Glomerular visceral epithelial cell (primary cell): Measurements from ENCODE around the gene MCM7.

Source experiments
- DNase-seq: peaks from one replicate; pipeline ENCODE4 v3.0.0-alpha.2; 2016; ENCODE audit errors: extremely low spot score

MCM7 gene

GRCh38 chr7:100122568-100122967, 21.4 kb upstream of the MCM7 start:
- no peak for DNase-seq

- DNase-seq: no peak
Observed at GRCh38 chr7:100122067-100122466, 20.9 kb upstream of the MCM7 start.

GRCh38 chr7:100120733-100121036, 19.5 kb upstream of the MCM7 start:
- no peak for DNase-seq

GRCh38 chr7:100119970-100120732, 19.0 kb upstream of the MCM7 start:
- peak; percentile 52 for DNase-seq

- DNase-seq: peak; percentile 95
Observed at GRCh38 chr7:100119072-100119969, 18.1 kb upstream of the MCM7 start, which contains the start of the genes CNPY4 and TAF6. Gene CNPY4 (plus strand): TSS chr7:100119634. CDS start chr7:100119745, 111 bp downstream. Gene TAF6 (minus strand): TSS chr7:100119358. CDS start chr7:100114209, 5,149 bp downstream.

- peak; percentile 50 for DNase-seq
Observed at GRCh38 chr7:100118388-100119071, 17.3 kb upstream of the MCM7 start.

GRCh38 chr7:100115026-100115425, 13.8 kb upstream of the MCM7 start:
- no peak for DNase-seq

GRCh38 chr7:100111914-100112313, 10.7 kb upstream of the MCM7 start:
- no peak for DNase-seq

GRCh38 chr7:100111156-100111555, 10.0 kb upstream of the MCM7 start:
- DNase-seq: no peak

GRCh38 chr7:100109521-100110163, 8.4 kb upstream of the MCM7 start:
- no peak for DNase-seq

GRCh38 chr7:100107890-100108289, 6.7 kb upstream of the MCM7 start:
- no peak for DNase-seq

- DNase-seq: no peak
Observed at GRCh38 chr7:100107125-100107737, 6.0 kb upstream of the MCM7 start.

- DNase-seq: no peak
Observed at GRCh38 chr7:100106633-100107032, 5.4 kb upstream of the MCM7 start.

GRCh38 chr7:100105534-100105933, 4.3 kb upstream of the MCM7 start:
- DNase-seq: no peak

- peak; percentile 98 for DNase-seq
Observed at GRCh38 chr7:100102950-100103840, 2.0 kb upstream of the MCM7 start.

GRCh38 chr7:100100420-100101015, 679 bp downstream of the MCM7 start:
- DNase-seq: peak; percentile 95

- DNase-seq: no peak
Observed at GRCh38 chr7:100099452-100099851, 1.7 kb downstream of the MCM7 start.

GRCh38 chr7:100098913-100099312, 2.3 kb downstream of the MCM7 start:
- DNase-seq: no peak

GRCh38 chr7:100095704-100096103, 5.5 kb downstream of the MCM7 start:
- no peak for DNase-seq

- DNase-seq: no peak
Observed at GRCh38 chr7:100095289-100095688, 5.9 kb downstream of the MCM7 start.
